Kidney epithelial cell (primary cell): ENCODE data around the gene ST3GAL3. TPM values are rescaled to one million over a fixed set of nuclear protein-coding genes. Genes with fewer than 3 reads are reported as not detected.

ENCODE experiments used
- DNase-seq: peaks from one replicate; pipeline ENCODE4 v3.0.0-alpha.2; 2010; ENCODE audit warnings: low read depth
- H3K27me3 ChIP-seq: 2 replicates; pipeline ENCODE4 v1.6.0; 2011; ENCODE audit warnings: low read length; ENCODE audit not compliant: control insufficient read depth, insufficient read depth
- H3K36me3 ChIP-seq: 2 replicates; pipeline ENCODE4 v1.5.1; 2011; ENCODE audit warnings: low read length; ENCODE audit not compliant: control insufficient read depth, insufficient read depth
- H3K4me3 ChIP-seq: 2 replicates; pipeline ENCODE4 v1.5.1; 2011; ENCODE audit warnings: low read depth, mild to moderate bottlenecking, control low read depth, low read length
- CTCF ChIP-seq: IDR thresholded peaks from 2 replicates; pipeline ENCODE4 v1.5.1; 2011; ENCODE audit warnings: mild to moderate bottlenecking, moderate library complexity, low read length, control low read depth, inconsistent platforms; ENCODE audit not compliant: insufficient read depth, poor library complexity, severe bottlenecking
- total RNA-seq: library from RNA; depleted of rRNA; stranded (reverse); fragments of >200 nt; gene quantifications from 2 replicates; pipeline ENCODE4 v1.2.3, GENCODE V29; 2015

ST3GAL3 gene
- total RNA-seq, 1 donor from 2014 or later, result 15.0 TPM

DNA sequence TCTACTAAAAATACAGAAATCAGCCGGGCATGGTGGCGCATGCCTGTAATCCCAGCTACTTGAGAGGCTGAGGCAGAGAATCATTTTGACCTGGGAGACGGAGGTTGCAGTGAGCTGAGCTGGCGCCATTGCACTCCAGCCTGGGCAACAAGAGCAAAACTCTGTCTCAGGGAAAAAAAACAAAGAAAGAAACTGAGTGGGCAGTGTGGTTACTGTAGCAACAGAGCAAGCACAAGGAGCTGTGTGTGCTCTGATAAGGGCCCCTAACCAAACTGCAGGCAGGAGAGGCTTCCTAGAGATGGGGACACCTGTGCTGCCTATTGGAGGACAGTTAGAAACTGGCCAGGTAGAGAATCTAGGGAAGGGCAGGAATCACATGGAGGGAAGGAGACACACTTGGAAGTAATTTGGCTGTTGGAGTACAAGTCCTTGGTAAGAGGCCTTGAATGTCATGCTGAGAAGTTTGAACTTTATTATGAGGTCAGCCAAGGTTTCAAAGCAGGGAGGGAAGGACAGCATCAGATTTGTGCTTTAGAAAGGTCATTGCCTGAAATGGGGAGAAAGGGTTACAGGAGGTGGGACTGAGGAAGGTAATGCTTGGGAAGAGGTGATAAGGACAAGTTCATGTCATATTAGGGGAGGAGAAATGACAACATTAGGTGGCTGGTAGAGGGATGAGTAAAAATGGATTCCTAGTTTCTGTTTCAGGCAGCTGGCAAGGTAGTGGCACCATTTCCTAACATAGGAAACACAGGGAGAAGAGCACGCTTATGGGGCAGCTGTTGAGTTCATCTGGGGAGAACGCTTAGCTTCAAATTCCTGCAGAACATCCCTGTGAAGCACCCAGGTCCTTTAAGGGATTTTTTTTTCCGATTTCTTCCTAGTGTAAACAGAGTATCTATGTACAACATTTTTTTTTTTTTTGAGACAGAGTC lies 157.0 kb downstream of the ST3GAL3 start:
- H3K4me3 ChIP-seq, result no peak overlapping the region
- no peaks in the 10 kb centered on the region for H3K27me3 ChIP-seq
- no peak for TF ChIP-seq CTCF
- DNase-seq, result no peak
- no peaks in the 10 kb centered on the region for H3K36me3 ChIP-seq

GRCh38 chr1:43866201-43866600 lies 158.9 kb downstream of the ST3GAL3 start:
- H3K36me3 ChIP-seq, result no peaks in the 10 kb centered on the region
- no peaks in the 10 kb centered on the region for H3K27me3 ChIP-seq
- H3K4me3 ChIP-seq, result no peak overlapping the region
- no peak for DNase-seq
- no peak for TF ChIP-seq CTCF

DNA sequence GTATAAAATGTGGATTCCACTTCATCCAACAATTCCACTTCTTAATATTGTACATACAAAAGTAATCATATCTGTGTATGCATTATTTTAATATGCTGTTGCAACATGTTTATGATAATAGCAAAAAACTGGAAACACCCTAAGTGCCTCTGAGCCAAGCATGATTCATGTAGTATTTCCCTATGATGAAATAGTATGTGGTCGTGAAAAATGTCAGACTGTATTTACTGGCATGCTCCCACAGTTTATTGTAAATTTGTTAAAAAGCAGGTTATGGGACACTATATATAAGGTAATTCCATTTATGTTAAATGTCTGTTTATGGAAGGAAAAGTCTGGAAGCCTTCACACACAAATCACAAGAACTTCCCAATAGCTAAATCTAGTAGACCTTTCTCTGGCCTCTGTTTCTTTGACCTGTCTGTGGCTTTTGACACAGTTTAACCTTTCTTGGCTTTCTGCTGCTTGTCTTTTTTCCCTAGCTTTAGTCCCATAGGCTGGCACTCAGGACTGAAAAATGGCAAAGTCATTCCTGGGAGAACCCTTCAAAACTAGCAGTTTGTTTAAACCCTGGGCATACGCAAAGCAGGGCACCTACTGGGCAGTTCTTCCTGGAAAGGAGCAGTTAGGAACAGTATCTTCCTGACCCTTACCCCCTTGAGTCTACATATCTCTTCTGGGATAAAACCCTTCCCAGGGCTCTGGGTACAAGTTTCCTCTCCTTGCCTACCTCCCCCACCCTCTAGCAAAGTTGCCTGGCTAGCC lies 160.8 kb downstream of the ST3GAL3 start:
- Histone ChIP-seq H3K27me3 (no peaks in the 10 kb centered on the region), H3K4me3 (no peak overlapping the region), H3K36me3 (no peaks in the 10 kb centered on the region)
- DNase-seq, result no peak
- no peak for TF ChIP-seq CTCF

- Histone ChIP-seq H3K36me3 (no peaks in the 10 kb centered on the region), H3K4me3 (no peak overlapping the region), H3K27me3 (no peaks in the 10 kb centered on the region)
- DNase-seq, result no peak
- TF ChIP-seq CTCF, result no peak
These were observed 161.4 kb downstream of the ST3GAL3 start for GRCh38 chr1:43868741-43869067.

- Histone ChIP-seq H3K36me3 (no peaks in the 10 kb centered on the region), H3K4me3 (no peak overlapping the region), H3K27me3 (no peaks in the 10 kb centered on the region)
- no peak for DNase-seq
- no peak for TF ChIP-seq CTCF
These were observed 163.0 kb downstream of the ST3GAL3 start for GRCh38 chr1:43870306-43870705.
